ENCODE results near the gene CIT.
"Not testable (repeated sequence)": the region's sequence is repeated elsewhere in the genome, so short reads cannot be mapped to it uniquely, and the experiment has no call there.

The CIT gene

DNA sequence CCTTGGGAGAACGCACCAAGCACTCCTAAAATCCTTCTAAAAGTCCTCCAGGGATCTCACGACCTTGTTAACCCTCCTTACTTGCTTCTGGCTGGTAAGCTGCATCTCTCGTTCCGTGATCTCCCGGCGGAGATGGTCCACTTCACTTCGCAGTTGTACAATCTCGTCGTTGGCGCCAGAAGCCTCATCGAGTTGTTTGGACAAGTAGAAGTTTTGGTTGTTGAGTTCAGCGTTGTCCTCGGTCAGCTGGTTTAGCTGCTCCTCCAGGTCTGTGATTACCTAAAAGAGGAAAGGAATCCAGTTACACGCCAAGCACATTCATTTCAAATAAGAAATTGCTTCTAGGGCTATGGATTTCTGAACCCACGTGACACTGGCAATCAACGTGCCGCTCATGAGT is 142.0 kb downstream of the CIT start:
- DNase-seq: no peak

- DNase-seq: no peak
Observed at GRCh38 chr12:119730381-119730780, 146.7 kb downstream of the CIT start.

- no peak for DNase-seq
Observed at GRCh38 chr12:119729871-119730270, 147.2 kb downstream of the CIT start.

- no peak for DNase-seq
Observed at GRCh38 chr12:119728444-119728745, 148.7 kb downstream of the CIT start.

DNA sequence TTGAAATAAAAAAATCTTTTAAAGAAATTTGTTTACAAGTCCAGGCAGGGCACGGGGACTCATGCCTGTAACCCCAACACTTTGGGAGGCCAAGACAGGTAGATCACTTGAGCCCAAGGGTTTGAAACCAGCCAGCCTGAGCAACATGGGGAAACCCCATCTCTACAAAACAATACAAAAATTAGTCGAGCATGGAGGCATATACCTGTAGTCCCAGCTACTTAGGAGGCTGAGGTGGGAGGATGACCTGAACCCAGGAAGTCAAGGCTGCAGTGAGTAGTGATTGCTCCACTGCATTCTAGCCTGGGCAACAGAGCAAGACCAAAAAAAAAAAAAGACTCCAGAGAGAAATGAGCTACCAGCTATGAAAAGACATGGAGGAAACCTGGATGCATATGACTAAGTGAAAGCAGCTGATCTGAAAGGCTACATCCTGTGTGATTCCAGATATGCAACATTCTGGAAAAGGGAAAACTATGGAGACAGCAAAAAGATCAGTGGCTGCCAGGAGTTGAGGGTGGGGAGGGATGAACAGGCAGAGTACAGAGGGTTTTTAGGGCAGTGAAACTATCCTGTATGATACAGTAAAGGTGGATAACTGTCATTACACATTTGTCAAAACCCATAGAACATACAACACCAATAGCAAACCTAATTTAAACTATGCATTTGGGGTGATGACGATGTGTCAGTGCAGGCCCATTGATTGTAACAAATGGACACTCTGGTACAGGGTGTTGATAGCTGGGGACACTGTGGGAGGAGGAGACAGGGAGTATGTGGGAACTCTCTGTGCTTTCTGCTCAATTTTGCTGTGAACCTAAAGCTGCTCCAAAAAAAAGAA is 149.3 kb downstream of the CIT start:
- DNase-seq: no peak

GRCh38 chr12:119725523-119725922 is 151.6 kb downstream of the CIT start:
- no peak for DNase-seq

DNA sequence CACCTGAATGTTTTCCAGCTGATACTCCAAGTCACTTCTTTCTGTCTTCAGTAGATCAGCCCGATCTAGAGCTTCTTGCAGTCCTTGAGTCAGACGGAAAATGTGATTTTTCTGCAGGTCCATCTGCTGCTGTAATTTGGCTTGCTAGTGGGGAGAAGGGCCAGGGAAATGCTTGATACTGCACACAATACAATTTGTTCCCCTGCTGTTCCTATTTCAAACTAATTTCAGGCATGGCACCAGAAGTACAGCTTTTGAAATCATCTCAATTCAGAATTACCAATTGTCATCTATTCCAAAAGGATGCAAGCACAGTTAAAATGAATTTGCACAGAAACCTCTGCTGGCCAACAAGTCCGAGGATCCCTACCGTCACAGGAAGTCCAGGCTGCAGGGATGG is 155.8 kb downstream of the CIT start:
- DNase-seq: no peak

GRCh38 chr12:119720349-119720748 is 156.8 kb downstream of the CIT start:
- DNase-seq: no peak

GRCh38 chr12:119718141-119718540 is 159.0 kb downstream of the CIT start:
- DNase-seq: no peak

- no peak for DNase-seq
Observed at GRCh38 chr12:119715268-119715620, 161.9 kb downstream of the CIT start.

GRCh38 chr12:119714614-119715267 is 162.4 kb downstream of the CIT start:
- no peak for DNase-seq

GRCh38 chr12:119713551-119714031 is 163.5 kb downstream of the CIT start:
- no peak for DNase-seq

- no peak for DNase-seq
Observed at GRCh38 chr12:119712721-119713120, 164.4 kb downstream of the CIT start.

DNA sequence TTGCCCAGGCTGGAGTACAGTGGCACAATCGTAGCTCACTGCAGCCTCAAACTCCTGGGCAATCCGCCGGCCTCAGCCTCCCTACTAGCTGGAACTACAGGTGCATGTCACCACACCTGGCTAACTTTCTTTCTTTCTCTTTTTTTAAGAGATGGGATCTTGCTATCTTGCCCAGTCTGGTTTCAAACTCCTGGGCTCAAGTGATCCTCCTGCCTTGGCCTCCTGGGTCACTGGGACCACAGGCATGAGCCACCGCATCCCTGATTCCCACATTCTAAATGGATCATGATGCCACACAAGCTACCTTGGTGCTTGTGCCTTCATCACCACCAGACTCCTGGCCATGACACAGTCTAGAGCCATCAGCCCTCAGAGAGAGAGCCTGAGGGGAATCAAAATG is 165.4 kb downstream of the CIT start:
- DNase-seq: no peak

GRCh38 chr12:119710965-119711551 is 166.1 kb downstream of the CIT start:
- DNase-seq: no peak

DNA sequence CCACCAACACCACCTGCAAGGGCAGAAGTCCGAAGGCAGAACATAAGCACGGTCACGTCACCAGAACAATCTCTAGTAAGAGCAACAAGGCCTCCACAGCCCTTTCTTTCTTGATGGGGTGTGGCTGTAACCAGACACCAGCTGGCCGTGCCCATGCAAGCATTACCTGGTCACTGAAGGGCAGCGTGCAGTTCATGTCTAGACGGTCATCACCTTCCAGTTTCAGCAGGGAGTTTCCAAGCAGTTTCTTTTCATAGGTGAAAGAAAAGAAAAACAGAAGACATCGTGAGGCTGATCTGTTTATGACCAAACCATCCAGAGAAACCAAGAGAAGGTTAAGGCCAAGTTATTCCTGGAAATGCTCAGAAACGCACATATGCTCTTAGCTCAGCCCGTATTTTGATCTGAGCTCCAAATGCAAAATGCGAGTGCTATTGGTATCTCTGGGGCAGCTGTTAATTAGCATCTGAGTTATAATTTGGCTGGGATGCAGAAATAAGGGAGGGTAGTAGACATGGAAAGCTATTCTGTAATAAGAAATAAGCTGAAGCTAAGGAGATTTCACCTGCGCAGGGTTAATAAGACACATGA is 166.7 kb downstream of the CIT start:
- DNase-seq: no peak

- DNase-seq: not testable (repeated sequence)
Observed at GRCh38 chr12:119706427-119706826, 170.7 kb downstream of the CIT start.

DNA sequence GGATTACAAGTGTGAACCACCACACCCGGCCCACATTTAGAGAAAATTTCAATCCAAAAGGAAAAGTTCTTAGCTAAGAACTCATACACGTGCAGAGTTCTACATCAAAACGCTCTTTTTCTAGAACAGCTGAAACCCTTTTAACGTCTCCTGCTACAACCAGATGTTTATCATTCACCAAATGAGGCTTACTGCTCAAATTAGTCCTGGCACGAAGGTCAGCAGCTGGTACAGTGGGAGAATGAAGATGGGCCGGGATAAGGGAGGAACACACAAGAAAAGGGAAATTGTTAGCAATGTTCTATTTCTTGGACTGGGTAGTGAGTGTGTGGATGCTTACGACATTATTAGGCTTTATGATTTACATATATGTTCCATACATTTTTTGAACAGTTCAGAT is 171.9 kb downstream of the CIT start:
- DNase-seq: no peak

DNA sequence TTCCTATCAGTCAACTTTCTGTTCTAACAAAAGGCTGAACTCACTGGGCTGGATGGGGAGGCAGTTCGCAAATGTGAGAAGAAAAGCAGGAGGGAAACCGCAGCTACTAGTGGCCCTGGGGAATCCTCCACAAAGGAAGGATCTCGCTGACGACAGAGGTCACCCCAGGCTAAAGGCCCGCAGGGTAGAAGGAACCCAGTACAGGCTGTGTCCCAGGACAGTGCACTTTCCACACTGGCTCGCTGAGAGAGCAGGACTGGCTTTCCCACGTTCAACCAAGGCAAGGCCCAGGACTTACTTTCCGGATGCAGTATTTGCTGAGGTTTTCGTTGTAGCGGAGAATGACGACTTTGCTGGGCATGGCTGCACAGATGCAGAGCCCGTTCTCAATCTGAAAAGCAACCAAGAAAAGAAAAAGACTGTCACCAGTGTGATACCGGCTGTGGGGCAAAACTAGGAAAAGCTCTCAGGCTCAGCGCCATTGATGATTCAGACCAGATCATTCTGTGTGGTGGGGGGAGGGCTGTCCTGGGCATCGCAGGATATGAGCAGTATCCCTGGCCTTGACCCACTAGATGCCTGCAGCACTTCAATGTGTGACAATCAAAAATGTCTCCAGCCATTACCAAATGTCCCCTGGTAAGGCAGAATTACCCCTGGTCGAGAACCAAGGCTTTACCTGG is 172.9 kb downstream of the CIT start:
- no peak for DNase-seq

- DNase-seq: no peak
Observed at GRCh38 chr12:119700078-119700477, 177.0 kb downstream of the CIT start.

GRCh38 chr12:119699199-119699760 is 177.8 kb downstream of the CIT start:
- DNase-seq: no peak

DNA sequence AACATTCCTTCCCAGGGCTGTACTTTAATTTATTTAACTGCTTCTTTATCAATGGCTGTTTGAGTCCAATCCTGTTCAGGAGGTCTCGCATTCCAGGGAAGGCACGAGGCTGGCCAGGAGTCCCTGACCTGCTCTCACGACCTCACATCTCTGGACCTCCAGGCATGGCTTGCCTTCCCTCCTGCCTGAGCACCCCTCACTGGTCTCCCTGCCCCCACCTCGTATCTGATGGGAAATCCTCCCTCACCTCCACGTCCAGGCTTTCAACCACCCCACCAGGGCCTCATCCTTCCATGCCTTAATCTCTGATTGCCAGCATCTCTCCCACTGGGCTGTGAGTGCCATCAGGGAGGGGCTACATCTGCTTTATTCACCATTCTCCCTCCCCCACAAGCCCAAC is 180.2 kb downstream of the CIT start:
- no peak for DNase-seq

DNA sequence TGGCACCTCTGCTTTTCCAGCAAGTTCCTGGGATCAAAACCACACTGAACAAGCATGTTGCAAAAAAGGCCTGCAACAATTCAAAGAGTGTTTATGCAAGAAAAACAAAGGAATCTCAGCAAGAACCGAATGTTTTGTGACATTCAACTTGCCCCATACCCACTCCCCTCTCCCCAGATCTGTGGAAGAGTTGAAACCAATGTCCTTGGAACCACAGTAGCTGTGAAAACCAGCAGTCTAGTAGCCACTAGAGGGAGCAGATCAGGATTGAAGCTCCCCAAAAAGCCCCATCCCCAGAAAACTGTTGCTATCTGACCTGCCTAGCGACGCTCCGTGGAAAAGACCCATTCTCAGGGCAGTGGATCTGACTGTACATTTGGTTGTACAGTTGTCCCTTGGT is 182.1 kb downstream of the CIT start:
- no peak for DNase-seq

Measured in 8988T (cell line).